HG02678 (cell line): ENCODE measurements around the gene PRRT2.
A peak's percentile ranks its signal among the peaks of the same experiment; 100 is the strongest.
"Not testable (repeated sequence)": the region's sequence is repeated elsewhere in the genome, so short reads cannot be mapped to it uniquely, and the experiment has no call there.

Source experiments
- ATAC-seq: cut with Tn5 transposase; IDR thresholded peaks from one replicate; pipeline ENCODE4 v1.9.1; 2021; ENCODE audit warnings: mild to moderate bottlenecking, moderate library complexity; ENCODE audit not compliant: unreplicated experiment

Gene PRRT2

DNA sequence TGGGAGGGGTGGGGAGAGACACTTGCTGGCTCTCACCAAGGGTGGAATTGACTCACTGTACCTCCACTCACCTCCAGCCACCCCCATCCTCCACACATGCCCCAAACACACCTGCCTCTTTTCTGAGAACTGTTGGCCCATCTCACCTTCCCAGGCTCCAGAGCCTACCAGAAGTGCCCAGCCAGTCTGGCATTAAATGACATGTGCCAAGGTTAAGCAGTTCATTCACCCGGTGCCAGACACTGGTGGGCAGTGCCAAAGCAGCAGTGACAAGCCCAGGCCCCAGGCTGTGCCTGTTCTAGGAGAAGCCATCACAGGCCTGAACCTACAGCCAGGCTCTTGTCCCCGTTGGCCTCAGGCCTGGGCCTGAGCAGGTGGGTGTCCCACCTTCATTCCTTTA lies 19.5 kb downstream of the PRRT2 start:
- no peak for ATAC-seq

DNA sequence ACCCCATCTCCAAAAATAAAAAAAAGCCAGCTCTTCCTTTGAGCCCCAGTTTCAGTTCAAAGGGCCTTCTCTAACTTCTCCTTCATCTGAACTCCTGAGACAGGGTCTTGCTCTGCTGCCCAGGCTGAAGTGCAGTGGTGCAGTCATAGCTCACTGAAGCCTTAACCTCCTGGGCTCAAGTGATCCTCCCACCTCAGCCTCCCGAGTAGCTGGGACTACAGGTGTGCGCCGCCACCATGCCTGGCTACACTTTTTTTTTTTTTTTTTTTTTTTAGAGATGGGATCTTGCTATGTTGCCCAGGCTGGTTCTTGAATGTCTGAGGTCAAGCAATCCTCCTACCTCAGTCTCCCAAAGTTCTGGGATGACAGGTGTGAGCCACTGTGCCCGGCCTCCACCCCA lies 21.2 kb downstream of the PRRT2 start:
- ATAC-seq: not testable (repeated sequence)

DNA sequence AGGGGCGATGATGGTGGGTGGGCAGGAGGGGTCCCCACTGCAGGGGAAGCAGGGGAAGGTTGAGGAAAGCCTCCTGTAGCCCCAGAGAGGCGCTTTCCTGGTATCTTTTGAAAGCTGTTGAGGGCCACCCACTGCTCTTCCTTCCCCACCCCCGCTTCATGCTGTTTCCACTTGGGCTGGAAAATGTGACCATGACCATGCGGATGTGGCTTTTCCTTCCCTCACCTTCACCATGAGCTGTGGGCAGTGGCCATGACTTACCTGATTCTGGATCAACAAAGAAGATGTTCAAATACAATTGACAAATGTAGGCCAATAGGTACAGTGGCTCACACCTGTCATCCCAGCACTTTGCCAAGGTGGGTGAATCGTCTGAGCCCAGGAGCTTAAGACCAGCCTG lies 22.1 kb downstream of the PRRT2 start:
- no peak for ATAC-seq

DNA sequence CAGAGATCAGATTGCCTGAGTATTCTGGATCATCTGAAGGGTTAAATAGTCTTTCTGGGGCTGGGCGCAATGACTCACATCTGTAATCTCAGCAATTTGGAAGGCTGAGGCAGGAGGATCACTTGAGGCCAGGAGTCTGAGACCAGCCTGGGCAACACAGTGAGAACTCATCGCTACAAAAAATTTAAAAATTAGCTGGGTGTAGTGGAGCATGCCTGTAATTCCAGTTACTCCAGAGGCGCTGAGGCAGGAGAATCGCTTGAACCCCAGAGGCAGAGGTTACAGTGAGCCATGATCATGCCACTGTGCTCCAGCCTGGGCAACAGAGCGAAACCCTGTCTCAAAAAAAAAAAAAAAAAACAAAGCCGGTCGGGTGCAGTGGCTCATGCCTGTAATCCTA lies 23.9 kb downstream of the PRRT2 start:
- ATAC-seq: no peak

DNA sequence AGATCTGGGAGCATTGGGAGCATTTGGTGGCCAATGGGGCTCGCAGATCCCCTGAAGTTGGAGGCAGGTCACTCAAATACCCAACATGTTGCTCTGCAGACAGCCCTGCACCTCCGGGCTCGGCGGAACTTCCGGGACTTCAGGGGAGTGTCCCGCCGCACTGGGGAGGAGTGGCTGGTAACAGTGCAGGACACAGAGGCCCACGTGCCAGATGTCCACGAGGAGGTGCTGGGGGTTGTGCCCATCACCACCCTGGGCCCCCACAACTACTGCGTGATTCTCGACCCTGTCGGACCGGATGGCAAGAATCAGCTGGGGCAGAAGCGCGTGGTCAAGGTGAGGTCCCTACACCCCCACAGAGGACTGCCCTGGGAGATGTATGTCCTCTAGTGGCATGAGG lies 24.6 kb downstream of the PRRT2 start:
- no peak for ATAC-seq

DNA sequence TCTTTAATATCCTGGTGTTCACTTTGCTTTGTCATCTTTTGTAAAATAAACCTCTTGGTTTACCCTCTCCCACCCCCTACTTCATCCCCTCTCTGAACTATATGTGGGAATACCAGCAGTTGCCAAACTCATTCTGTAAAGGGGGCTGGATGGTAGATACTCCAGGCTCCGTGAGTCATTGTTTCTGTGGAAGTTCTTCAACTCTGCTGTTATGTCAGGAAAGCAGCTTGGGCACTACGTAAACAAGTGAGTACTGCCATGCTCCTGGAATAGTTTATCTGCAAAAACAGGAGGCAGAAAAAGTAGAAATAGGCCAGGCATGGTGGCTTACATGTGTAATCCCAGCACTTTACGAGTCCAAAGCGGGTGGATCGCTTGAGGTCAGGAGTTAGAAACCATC lies 25.8 kb downstream of the PRRT2 start:
- no peak for ATAC-seq

DNA sequence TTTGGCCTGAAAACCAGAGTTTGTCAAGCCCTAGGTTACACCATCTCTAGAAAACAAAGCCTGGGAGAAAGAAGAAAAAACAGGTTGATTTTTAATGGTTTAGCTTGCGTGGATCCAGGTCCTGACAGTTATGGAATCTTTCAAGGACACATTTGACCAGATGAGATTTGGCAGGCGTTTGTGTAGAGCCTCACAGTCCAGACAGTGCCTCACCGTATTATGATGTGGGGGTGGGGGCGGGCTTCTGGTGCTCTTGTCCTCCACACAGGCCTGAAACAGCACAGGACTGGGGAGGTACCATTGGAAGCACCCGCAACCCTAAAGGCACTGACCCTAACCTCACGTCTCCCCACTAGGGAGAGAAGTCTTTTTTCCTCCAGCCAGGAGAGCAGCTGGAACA lies 27.8 kb downstream of the PRRT2 start:
- ATAC-seq: no peak

DNA sequence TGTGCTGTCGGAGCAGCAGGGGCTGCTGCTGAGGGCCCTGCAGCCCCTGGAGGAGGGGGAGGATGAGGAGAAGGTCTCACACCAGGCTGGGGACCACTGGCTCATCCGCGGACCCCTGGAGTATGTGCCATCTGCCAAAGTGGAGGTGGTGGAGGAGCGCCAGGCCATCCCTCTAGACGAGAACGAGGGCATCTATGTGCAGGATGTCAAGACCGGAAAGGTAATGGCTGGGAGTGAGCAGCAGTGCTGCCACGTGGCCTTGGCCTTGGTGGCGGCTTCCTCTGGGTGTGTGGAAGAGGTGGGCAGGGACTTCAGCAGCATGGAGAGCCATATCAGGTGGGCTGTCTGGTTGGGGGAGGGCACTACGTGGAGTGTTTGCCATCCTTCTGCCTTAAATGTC lies 28.2 kb downstream of the PRRT2 start:
- ATAC-seq: no peak

DNA sequence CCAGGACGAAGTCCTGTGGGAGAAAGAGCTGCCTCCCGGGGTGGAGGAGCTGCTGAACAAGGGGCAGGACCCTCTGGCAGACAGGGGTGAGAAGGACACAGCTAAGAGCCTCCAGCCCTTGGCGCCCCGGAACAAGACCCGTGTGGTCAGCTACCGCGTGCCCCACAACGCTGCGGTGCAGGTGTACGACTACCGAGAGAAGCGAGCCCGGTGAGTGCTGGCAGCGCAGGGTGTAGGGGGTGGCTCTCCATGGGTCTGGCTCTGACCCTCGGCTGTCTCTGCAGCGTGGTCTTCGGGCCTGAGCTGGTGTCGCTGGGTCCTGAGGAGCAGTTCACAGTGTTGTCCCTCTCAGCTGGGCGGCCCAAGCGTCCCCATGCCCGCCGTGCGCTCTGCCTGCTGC lies 29.6 kb downstream of the PRRT2 start:
- no peak for ATAC-seq

DNA sequence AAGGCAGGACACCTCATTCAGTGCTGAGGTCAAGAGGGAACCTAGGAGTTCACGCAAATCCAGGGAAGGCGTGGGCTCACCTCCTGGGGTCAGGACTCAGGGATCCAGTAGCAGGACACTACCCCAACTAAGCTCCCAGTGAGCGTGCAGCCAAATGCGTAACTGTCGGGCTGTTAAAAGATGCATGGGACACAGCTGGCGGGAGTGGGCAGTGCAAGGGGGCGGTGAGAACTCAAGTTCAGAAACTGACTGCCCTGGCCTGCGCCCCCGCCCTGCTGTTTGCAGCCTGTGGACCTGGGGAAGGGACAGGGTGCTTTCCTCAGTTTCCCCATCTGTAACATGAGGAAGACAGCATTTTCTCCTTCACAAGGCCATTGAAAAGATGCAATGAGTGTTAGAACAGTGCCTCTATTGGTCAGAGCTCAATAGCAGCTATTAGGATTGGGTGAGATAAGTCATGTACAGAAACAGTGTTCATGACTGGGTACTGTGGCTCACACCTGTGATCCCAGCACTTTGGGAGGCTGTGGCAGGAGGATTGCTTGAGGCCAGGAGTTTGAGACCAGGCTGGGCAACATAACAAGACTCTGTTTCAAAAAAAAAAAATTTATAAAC lies 30.8 kb downstream of the PRRT2 start:
- ATAC-seq: no peak

DNA sequence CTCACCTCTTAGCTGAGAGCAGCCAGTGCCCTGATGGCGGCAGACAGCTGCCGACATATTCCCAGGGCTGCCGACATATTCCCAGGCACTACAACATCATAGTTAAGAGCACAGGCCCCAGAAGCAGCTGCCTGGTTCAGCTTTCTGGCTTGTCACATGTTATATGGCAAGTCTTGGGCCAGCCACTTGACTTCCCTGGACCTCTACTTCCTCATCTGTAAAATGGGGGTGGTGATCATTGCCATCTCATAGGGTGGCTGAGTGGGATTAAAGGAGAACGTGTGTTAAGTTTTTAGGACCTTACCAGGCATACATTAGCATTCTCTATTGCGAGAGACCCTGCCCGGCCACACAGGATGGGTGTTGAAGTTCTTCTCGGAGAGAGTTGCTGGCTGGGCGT lies 31.9 kb downstream of the PRRT2 start:
- no peak for ATAC-seq

DNA sequence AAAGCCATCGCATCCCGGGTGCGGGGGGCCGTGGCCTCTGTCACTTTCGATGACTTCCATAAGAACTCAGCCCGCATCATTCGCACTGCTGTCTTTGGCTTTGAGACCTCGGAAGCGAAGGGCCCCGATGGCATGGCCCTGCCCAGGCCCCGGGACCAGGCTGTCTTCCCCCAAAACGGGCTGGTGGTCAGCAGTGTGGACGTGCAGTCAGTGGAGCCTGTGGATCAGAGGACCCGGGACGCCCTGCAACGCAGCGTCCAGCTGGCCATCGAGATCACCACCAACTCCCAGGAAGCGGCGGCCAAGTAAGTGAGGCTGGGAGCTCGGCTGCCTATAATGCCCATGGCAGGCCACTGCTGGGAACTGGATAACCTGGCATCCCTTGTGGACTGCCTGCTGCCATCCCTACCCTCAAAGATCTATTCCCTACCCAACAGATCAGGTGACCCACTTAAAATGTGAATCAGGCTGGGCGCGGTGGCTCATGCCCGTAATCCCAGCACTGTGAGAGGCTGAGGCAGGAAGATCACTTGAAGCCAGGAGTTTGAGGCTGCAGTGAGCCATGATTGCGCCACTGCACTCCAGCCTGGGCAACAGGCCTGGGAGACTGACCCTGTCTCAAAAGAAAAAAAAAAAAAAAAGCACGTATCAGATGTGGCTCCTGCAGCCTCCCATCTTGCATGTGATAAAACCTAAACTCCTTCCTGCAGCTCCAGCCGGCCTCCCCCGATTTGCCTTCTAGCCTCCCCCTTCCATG lies 32.8 kb downstream of the PRRT2 start:
- no peak for ATAC-seq

DNA sequence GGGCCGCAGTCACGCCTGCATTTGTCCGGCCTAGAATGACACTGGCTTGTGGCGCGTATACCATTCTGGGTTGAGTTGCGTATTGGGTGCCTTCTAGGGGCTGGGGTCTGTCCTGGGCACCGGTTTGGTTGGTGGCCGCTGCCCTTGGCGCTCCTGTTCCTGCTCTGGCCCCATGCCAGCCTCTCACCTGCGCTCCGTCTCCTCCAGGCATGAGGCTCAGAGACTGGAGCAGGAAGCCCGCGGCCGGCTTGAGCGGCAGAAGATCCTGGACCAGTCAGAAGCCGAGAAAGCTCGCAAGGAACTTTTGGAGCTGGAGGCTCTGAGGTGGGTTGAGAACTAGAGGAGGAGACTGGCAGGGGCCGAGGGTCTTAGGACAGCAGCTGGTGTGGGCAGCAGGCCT lies 33.7 kb downstream of the PRRT2 start:
- ATAC-seq: no peak

DNA sequence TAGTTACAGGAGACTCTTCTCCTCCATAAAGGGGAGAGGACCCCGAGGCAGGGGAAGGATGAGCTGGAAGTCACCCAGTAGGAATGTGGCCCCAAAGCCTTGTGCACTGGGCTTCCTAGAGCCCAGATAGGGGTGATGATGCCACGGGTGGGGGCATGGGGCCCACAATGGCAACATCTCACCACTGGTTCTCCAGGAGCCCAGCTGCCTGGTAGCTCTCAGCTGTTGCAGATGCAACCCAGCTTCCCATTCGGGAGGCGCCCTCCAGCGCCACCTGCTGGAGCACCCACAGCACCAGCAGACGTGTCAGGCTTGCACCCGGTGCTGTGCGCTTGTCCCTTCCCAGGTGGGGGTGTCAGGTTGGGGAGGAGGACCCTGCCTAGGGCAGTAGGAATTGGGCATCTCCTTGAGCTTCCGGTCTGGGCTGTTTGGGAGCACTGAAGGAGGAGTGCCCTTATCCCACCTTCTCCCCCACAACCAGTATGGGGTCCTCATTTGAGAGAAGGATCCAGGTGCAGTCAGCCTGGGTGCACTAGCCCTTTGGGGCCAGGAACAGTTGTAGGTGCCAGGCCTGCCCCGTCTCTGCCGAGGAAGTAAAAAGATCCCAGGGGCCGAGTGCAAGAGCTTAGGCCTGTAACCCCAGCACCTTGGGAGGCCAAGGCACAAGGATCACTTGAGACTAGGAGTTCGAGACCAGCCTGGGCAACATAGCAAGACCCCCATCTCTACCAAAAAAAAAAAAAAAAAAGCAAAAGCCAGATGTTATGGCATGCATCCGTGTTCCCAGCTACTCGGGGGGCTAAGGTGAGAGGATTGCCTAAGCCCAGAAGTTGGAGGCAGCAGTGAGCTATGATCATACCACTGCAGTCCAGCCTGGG lies 36.7 kb downstream of the PRRT2 start:
- peak; percentile 52 for ATAC-seq

DNA sequence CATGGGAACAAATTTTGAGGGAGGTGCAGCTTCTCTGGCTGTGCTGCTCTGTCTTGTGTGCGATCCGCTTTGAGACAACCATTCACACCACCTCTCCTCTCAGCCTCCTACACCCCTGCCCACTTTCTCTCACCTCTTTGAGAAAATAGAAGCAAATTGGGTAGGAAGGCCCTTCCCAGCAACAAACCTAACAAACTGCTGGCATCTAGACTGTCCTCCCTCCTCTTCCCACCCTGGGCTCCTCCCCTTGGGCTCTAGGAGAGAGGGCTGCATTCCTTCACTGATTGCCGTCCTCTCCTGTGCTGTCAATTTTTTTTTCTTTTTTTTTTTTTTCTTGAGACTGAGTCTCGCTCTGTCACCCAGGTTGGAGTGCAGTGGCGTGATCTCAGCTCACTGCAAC lies 37.5 kb downstream of the PRRT2 start:
- ATAC-seq: no peak

DNA sequence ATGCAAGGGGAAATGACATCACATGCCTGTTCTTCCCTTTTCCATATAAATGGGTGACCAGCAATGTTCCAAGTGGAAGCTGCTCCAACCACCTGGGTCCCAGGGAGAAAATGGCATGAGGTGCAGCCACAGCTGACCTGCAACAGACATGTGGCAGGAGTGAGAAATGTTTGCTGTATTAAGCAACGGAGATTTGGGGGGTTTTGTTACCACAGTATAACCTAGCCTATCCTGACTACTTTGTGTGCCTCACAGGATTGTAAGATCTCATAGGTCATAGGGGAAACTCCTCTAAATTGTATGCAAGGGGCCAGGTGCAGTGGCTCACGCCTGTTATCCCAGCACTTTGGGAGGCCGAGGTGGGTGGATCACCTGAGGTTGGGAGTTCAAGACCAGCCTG lies 39.0 kb downstream of the PRRT2 start:
- no peak for ATAC-seq

DNA sequence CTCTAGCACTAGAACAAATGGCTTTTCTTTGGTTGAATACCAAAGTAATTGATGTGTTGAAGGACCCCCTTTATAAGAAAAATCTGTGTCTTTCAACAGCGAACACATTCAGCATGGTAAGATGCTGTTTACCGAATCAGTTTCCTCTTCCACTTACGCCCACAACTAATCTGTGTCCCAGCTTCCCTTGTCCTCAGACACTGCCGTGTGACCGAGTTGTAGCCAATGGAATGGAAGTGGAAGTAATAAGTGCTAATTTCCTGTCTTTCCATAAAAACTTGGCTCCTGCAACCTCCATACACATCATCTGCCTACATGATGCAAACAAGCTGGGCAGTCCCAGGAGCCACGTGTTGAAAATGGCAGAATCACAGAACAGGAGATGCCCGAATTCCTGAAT lies 40.7 kb downstream of the PRRT2 start:
- ATAC-seq: no peak

DNA sequence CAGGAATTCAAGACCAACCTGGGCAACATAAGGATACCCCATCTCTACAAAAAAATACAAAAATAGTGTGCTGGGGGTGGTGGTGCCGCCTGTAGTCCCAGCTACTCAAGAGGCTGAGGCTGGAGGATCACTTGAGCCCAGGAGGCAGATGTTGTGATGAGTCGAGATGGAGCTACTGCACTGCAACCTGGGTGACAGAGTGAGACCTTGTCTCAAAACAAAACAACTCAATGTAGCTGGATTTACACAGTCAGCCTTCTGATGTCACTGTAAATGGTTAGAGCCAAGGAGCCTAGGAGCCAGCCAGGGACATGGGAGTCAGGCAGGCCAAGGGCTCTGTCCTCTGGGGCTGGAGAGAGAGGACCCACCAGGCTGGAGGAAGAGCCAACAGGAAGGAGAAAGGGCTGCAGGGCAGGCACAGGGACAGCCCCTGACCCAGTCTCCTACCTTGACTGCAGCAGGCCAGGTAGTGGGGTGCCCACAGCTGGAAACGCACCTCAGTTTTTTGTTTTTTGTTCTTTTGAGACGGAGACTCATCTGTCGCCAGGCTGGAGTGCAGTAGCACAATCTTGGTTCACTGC lies 42.6 kb downstream of the PRRT2 start:
- ATAC-seq: no peak

DNA sequence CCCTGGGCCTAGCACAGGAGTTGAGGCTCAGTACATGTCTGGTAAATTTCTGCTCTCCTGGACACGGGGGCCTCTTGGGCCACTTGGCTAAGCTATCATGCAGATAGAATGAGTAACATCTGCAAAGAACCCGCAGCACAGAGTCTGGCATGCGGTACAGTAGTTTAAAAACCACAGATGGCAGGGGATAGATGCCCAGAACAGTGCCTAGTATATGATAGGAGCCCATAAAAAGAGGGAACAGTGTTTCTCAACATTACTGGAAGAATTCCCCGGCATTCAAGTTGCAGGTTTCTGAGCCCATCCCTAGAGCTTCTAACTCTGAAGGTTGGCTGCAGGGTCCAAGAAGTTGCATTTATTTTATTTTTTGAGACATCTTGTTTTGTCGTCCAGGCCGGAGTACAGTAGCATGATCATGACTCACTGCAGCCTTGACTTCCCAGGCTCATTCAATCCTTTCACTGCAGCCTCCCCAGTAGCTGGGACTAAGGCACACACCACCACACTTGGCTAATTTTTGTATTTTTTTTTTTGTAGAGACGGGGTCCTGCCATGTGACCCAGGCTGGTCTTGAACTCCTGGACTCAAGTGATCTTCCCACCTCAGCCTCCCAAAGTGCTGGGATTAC lies 45.3 kb downstream of the PRRT2 start:
- no peak for ATAC-seq

DNA sequence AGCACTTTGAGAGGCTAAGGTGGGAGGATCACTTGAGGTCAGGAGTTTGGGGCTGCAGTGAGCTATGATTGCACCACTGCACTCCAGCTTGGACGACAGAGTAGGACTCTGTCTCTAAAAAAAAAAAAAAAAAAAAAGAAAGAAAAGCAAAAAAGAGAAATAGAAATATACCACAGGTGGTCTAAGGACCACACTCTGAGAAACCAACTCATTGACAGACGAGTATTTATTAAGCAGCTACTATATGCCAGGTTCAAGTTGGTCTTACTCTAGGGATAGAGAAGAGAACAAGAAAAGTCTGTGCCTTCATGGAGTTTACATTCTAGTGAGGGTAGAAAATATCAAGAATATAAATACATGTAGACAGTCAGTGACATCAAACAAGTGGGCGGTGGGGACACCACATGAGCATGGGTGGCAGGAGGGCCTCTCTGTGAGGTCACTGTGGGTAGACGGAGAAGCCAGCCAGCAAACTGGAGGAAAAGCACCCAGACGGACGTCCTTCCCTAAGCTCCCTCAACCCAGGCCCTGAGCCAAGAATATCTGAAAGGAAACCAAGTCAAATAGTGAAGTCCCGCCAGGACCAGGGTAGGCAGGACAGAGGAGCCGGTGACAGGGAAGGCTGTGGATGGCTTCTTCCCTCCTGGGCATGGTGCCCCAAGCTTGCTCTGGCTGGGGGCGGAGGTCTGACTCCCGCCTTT lies 46.3 kb downstream of the PRRT2 start:
- no peak for ATAC-seq

DNA sequence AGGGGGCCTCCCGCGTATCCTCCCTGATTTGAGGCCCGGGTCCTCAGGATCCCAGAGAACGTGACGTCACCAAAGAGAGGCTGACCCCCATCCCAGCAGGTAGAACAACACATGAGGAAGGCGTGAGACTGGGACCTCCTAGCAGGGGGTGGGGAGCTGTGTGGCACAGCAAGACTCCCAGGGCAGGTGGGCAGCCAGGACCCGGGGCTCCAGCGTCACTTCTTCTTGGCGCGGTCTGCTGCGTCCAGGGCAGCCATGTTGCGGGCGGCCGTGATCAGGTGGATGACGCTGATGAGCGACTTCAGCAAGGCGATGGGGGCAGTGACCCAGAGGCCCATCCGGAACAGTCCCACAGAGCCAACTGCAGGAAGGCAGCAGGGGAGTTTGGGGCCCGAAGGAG lies 47.0 kb downstream of the PRRT2 start:
- no peak for ATAC-seq
